ENCODE measurements around the gene HNRNPA3.
"Not testable (repeated sequence)": the region's sequence is repeated elsewhere in the genome, so short reads cannot be mapped to it uniquely, and the experiment has no call there.

Gene HNRNPA3

GRCh38 chr2:177234267-177234666 is 21.7 kb downstream of the HNRNPA3 start:
- DNase-seq (ENCODE audit: low read depth in 2 of 2), result no peak

GRCh38 chr2:177235855-177236437 is 23.4 kb downstream of the HNRNPA3 start:
- no peak for DNase-seq (ENCODE audit: low read depth in 2 of 2)

GRCh38 chr2:177237932-177238331 is 25.3 kb downstream of the HNRNPA3 start:
- no peak for DNase-seq (ENCODE audit: low read depth in 2 of 2)

- DNase-seq (ENCODE audit: low read depth in 2 of 2), result no peak
These were observed 26.5 kb downstream of the HNRNPA3 start for GRCh38 chr2:177239053-177239452.

GRCh38 chr2:177239932-177240630 is 27.5 kb downstream of the HNRNPA3 start:
- no peak for DNase-seq (ENCODE audit: low read depth in 2 of 2)

- no peak for DNase-seq (ENCODE audit: low read depth in 2 of 2)
These were observed 29.1 kb downstream of the HNRNPA3 start for GRCh38 chr2:177241711-177242120.

- DNase-seq (ENCODE audit: low read depth in 2 of 2), result no peak
These were observed 29.8 kb downstream of the HNRNPA3 start for GRCh38 chr2:177242121-177242987.

GRCh38 chr2:177243073-177243472 is 30.5 kb downstream of the HNRNPA3 start:
- no peak for DNase-seq (ENCODE audit: low read depth in 2 of 2)

GRCh38 chr2:177243476-177243875 is 30.9 kb downstream of the HNRNPA3 start:
- DNase-seq (ENCODE audit: low read depth in 2 of 2), result no peak

- DNase-seq (ENCODE audit: low read depth in 2 of 2), result no peak
These were observed 31.7 kb downstream of the HNRNPA3 start for GRCh38 chr2:177244244-177244771.

GRCh38 chr2:177245010-177245422 is 32.4 kb downstream of the HNRNPA3 start:
- DNase-seq (ENCODE audit: low read depth in 2 of 2), result no peak

GRCh38 chr2:177246000-177246399 is 33.4 kb downstream of the HNRNPA3 start:
- DNase-seq (ENCODE audit: low read depth in 2 of 2), result no peak

GRCh38 chr2:177246523-177247030 is 34.0 kb downstream of the HNRNPA3 start:
- not testable (repeated sequence) for DNase-seq (ENCODE audit: low read depth in 2 of 2)

GRCh38 chr2:177247693-177248262 is 35.2 kb downstream of the HNRNPA3 start:
- no peak for DNase-seq (ENCODE audit: low read depth in 2 of 2)

- DNase-seq (ENCODE audit: low read depth in 2 of 2), result no peak
These were observed 36.4 kb downstream of the HNRNPA3 start for GRCh38 chr2:177249038-177249437.

- DNase-seq (ENCODE audit: low read depth in 2 of 2), result no peak
These were observed 37.9 kb downstream of the HNRNPA3 start for GRCh38 chr2:177250461-177250860.

GRCh38 chr2:177251165-177251542 is 38.6 kb downstream of the HNRNPA3 start:
- no peak for DNase-seq (ENCODE audit: low read depth in 2 of 2)

GRCh38 chr2:177252808-177253531 is 40.4 kb downstream of the HNRNPA3 start:
- DNase-seq (ENCODE audit: low read depth in 2 of 2), result no peak

- no peak for DNase-seq (ENCODE audit: low read depth in 2 of 2)
These were observed 41.1 kb downstream of the HNRNPA3 start for GRCh38 chr2:177253704-177254103.

GRCh38 chr2:177254433-177255226 is 42.0 kb downstream of the HNRNPA3 start:
- DNase-seq (ENCODE audit: low read depth in 2 of 2), result no peak
